GM12873 (cell line): ENCODE measurements around the gene TMEM63C.

ENCODE experiments used
- CTCF ChIP-seq: IDR thresholded peaks from 2 replicates; pipeline ENCODE4 v1.5.1; 2012; ENCODE audit warnings: low read depth, mild to moderate bottlenecking, moderate library complexity, low read length, control low read depth; ENCODE audit not compliant: insufficient read depth; ENCODE audit errors: missing control alignments

Gene TMEM63C

GRCh38 chr14:77148510-77149231 is 32.9 kb upstream of the TMEM63C start:
- TF ChIP-seq CTCF, result no peak

GRCh38 chr14:77151245-77151644 is 30.4 kb upstream of the TMEM63C start:
- TF ChIP-seq CTCF, result peak; percentile 73

DNA sequence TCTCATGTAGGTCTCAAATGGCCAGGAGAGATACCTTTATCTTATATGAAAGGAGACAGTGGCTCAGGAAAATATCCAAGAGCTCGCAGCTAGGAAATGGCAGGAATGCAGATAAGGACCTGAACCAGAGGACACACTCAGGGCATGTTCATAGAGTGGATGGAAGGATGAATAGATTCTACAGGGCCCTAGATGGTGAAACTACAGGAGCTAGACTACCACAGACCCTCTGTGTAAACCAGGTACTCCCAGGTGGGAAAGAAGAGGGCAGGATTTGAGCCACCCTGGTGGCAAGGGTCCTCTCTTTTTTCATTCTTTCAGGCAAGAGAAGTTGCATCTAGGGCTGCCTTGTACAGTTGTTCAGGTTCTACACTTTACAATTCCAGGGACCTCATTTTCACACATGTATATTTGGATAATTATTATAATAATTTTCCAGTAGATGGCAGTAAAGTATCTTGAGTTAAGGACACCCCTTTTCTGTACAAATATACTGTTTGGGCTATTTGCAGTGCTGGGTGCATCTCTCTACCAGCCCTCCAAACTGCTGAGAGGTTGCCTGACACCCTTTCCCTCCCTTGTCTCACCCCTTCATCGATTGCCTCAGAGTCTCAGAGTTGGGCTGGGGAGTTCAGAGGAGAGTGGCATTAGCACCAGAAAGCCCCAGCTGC is 29.5 kb upstream of the TMEM63C start:
- peak; percentile 21 for TF ChIP-seq CTCF

- no peak for TF ChIP-seq CTCF
Observed at GRCh38 chr14:77153802-77154201, 27.8 kb upstream of the TMEM63C start.

GRCh38 chr14:77154421-77154820 is 27.2 kb upstream of the TMEM63C start:
- TF ChIP-seq CTCF, result no peak

GRCh38 chr14:77155083-77155482 is 26.5 kb upstream of the TMEM63C start:
- TF ChIP-seq CTCF, result no peak

DNA sequence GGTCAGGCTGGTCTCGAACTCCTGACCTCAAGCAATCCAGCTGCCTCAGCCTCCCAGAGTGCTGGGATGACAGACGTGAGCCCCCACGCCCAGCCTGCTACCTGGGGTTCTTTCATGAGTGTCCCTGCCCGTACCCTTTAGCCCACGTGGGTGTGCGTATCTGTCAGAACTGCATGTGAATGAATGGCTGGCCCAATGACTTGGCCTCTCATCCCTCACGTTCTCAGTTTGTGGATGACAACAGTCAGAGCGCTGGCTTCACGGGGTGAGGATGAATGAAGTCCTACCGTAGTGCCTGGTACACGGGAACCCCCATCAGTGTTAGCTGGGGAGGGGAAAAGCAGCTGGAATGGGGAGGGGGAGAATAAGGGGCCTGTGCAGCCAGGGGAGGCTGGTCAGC is 23.9 kb upstream of the TMEM63C start:
- no peak for TF ChIP-seq CTCF
